Colonic mucosa (tissue), 4 donors: Measurements from ENCODE around the gene SLIT2. TPM values are rescaled to one million over a fixed set of nuclear protein-coding genes. Genes with fewer than 3 reads are reported as not detected.

Experiments
- DNase-seq: peaks from one replicate; pipeline ENCODE4 v3.0.0-alpha.2; 2020
- H3K27ac ChIP-seq: fragments of 200-600 bp; one replicate; pipeline ENCODE4 v1.8.0; 2021
- H3K27me3 ChIP-seq: fragments of 200-600 bp; one replicate; pipeline ENCODE4 v1.8.0; 2021
- H3K36me3 ChIP-seq: fragments of 200-600 bp; one replicate; pipeline ENCODE4 v1.8.0; 2021
- H3K4me1 ChIP-seq: fragments of 200-600 bp; one replicate; pipeline ENCODE4 v1.8.0; 2021; ENCODE audit warnings: mild to moderate bottlenecking
- H3K4me3 ChIP-seq: fragments of 200-600 bp; one replicate; pipeline ENCODE4 v1.8.0; 2021
- H3K9ac ChIP-seq, 2 donors: one replicate each; pipeline ENCODE4 v1.7.0; 2013; ENCODE audit warnings: control low read depth in 2 of 2, low read depth in 2 of 2, low read length in 2 of 2
- H3K9me3 ChIP-seq: fragments of 200-600 bp; one replicate; pipeline ENCODE4 v1.8.0; 2021
- intact Hi-C: fragments of 100-400 bp; cut with DNase I; formaldehyde crosslinking; loops from one replicate; pipeline ENCODE4 v1.14.1; 2022
- total RNA-seq, 2 donors: library from RNA; stranded (reverse); fragmentation: NEBNext Ultra II Directional in 1 of 2; extraction: Animal tissue kit (Norgen Biotek cat#: 25700) in 1 of 2; gene quantifications; one replicate each; pipeline ENCODE4 v1.2.1, GENCODE V29; 2021
- TF ChIP-seq, protein P1 (sequence below): fragments of 200-600 bp; IDR thresholded peaks from one replicate; pipeline ENCODE4 v1.8.0; 2022; ENCODE audit warnings: antibody characterized with exemption, mild to moderate bottlenecking
- donor health status: healthy.
- donor health status: DM: no; HTN: no; CAD: no.
- donor health status: DM: no; HTN: no; CAD: no.

Gene SLIT2
- total RNA-seq, 2 donors from 2014 or later, result 2.0 to 4.4 TPM

DNA sequence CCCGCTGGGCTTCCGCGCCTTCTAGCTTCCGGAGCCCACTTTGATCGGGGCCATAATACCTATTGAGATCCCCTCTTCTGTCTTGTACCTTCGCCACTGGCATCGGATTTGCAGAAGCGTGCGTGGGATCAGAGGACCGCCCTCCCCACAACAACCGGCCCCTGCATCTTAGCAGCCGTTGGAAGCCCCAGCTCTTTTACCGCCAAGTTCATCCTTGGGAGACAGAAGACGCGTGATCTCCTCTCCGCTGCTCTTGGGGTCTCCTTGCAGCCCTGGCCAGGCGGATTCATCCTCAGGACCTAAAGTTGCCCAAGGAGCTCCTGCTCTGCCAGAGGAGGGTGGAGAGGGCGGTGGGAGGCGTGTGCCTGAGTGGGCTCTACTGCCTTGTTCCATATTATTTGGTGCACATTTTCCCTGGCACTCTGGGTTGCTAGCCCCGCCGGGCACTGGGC is 1.6 kb downstream of the SLIT2 start:
- TF ChIP-seq, protein P1, sequence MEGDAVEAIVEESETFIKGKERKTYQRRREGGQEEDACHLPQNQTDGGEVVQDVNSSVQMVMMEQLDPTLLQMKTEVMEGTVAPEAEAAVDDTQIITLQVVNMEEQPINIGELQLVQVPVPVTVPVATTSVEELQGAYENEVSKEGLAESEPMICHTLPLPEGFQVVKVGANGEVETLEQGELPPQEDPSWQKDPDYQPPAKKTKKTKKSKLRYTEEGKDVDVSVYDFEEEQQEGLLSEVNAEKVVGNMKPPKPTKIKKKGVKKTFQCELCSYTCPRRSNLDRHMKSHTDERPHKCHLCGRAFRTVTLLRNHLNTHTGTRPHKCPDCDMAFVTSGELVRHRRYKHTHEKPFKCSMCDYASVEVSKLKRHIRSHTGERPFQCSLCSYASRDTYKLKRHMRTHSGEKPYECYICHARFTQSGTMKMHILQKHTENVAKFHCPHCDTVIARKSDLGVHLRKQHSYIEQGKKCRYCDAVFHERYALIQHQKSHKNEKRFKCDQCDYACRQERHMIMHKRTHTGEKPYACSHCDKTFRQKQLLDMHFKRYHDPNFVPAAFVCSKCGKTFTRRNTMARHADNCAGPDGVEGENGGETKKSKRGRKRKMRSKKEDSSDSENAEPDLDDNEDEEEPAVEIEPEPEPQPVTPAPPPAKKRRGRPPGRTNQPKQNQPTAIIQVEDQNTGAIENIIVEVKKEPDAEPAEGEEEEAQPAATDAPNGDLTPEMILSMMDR, result no peak
- intact Hi-C loops, result loop anchor here (10.0 kb wide), 1 partner anchor 1029 kb away; no protein-coding TSS in a partner anchor
- H3K36me3 ChIP-seq, result no peaks in the 10 kb centered on the region
- H3K4me3 ChIP-seq, result peak overlapping the region; percentile 51
- no peak overlapping the region for H3K9ac ChIP-seq
- H3K9me3 ChIP-seq, result no peaks in the 10 kb centered on the region
- H3K27ac ChIP-seq, result no peak overlapping the region
- peaks cover 35% of the 10 kb centered on the region for H3K27me3 ChIP-seq
- peaks cover 7% of the 10 kb centered on the region for H3K4me1 ChIP-seq
- no peak for DNase-seq

DNA sequence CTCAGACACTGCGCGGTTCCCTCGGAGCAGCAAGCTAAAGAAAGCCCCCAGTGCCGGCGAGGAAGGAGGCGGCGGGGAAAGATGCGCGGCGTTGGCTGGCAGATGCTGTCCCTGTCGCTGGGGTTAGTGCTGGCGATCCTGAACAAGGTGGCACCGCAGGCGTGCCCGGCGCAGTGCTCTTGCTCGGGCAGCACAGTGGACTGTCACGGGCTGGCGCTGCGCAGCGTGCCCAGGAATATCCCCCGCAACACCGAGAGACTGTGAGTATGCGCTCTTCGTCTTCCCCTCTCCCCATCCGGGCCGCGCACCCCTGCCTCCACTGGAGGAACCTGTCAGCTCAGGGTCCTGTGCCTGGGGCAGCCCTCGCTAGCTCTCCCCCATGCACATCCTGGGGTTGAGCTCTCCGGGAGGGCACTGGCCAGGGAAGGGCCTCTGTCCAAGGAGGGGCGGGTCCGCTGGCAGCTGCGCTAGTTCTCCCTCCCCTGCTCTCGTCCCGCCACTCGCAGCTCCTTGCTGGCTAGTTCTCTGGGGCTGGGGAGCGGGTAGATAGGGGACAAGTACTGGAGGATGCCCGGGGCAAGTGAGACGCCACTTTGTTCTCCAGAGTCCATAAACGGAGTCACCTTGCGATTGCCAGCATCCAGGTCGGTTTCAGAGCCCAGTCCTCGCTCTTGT is 2.2 kb downstream of the SLIT2 start:
- TF ChIP-seq, protein P1, result no peak
- H3K4me1 ChIP-seq, result peaks cover 7% of the 10 kb centered on the region
- peaks cover 35% of the 10 kb centered on the region for H3K27me3 ChIP-seq
- no peaks in the 10 kb centered on the region for H3K9me3 ChIP-seq
- no peak for DNase-seq
- intact Hi-C loops, result loop anchor here (10.0 kb wide), 1 partner anchor 1029 kb away; no protein-coding TSS in a partner anchor
- H3K4me3 ChIP-seq, result peak overlapping the region; percentile 51
- H3K27ac ChIP-seq, result no peak overlapping the region
- no peaks in the 10 kb centered on the region for H3K36me3 ChIP-seq
- no peak overlapping the region for H3K9ac ChIP-seq

DNA sequence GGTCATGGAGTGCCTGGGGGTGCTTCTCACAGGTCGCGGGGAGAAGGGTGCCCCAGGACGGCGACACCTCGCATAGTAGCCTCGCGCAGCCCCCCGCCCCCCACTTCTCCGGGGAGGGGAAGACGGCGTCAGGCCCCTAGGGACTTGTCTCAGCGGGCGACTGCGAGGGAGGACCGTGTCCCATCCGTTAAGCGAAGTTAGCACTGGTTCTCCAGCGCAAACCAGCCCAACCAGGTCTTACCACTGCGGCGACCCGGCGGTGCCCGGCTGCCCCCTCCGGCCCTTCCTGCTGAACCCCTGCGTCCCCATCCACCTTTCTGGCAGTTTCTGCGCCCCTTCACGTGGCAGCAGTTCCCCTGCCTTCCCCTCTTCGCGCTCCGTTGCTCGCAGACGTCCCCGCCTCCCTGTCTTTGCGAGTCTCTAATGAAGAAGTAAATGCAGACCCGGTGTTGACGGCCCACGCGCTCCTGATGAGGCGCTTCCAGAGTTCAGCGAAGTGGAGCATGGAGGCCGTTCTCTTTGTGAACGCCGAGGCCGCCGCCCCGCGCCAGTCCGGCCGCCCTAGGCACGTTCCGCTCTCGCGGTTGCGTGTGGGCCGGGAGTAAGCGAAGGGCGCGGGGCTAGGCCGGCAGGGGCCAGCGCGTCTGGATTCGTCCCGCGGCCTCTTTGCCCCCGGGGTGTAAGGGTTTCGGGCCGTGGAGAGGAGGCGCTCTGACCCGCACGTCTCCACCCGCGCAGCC is 3.0 kb downstream of the SLIT2 start:
- DNase-seq, result no peak
- Histone ChIP-seq H3K36me3 (no peaks in the 10 kb centered on the region), H3K9ac (peak overlapping the region in 1 of 2 donors; percentile 35), H3K4me1 (peaks cover 7% of the 10 kb centered on the region), H3K4me3 (peak overlapping the region; percentile 51), H3K9me3 (no peaks in the 10 kb centered on the region), H3K27ac (no peak overlapping the region), H3K27me3 (peaks cover 35% of the 10 kb centered on the region)
- intact Hi-C loops, result loop anchor here (10.0 kb wide), 1 partner anchor 1030 kb away; no protein-coding TSS in a partner anchor
- TF ChIP-seq, protein P1, result no peak

DNA sequence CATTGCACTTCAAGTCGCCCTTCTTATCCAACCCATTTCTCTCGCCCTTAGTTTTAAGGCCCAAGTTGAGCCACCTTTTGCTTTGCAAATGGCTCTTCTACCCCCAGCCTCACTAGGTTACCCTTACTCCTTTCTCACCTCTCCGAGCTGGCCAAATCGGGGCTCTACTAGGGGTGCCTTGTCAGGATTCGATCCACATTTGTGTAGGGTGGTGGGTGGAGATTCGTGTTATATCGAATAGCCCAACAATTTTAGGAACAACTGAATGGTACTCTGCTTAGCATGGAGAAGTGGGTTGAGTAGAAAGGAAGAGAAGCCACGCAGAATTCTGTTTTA is 3.5 kb downstream of the SLIT2 start:
- H3K4me1 ChIP-seq, result peaks cover 7% of the 10 kb centered on the region
- TF ChIP-seq, protein P1, result no peak
- intact Hi-C loops, result loop anchor here (10.0 kb wide), 1 partner anchor 1030 kb away; no protein-coding TSS in a partner anchor
- no peaks in the 10 kb centered on the region for H3K36me3 ChIP-seq
- no peak overlapping the region for H3K9ac ChIP-seq
- no peak for DNase-seq
- H3K27me3 ChIP-seq, result peaks cover 35% of the 10 kb centered on the region
- peak overlapping the region; percentile 51 for H3K4me3 ChIP-seq
- no peak overlapping the region for H3K27ac ChIP-seq
- H3K9me3 ChIP-seq, result no peaks in the 10 kb centered on the region

- H3K27ac ChIP-seq, result no peak overlapping the region
- intact Hi-C loops, result loop anchor here (10.0 kb wide), 1 partner anchor 1031 kb away; no protein-coding TSS in a partner anchor
- peaks cover 35% of the 10 kb centered on the region for H3K27me3 ChIP-seq
- peaks cover 7% of the 10 kb centered on the region for H3K4me1 ChIP-seq
- H3K36me3 ChIP-seq, result no peaks in the 10 kb centered on the region
- TF ChIP-seq, protein P1, result no peak
- H3K9me3 ChIP-seq, result no peaks in the 10 kb centered on the region
- DNase-seq, result no peak
- no peak overlapping the region for H3K4me3 ChIP-seq
- H3K9ac ChIP-seq, result no peak overlapping the region
Observed at GRCh38 chr4:20255823-20256222, 4.1 kb downstream of the SLIT2 start.
